NCI-H69 (cell line): Measurements from ENCODE around the gene FHAD1.
A peak's percentile ranks its signal among the peaks of the same experiment; 100 is the strongest.

ENCODE experiments used
- DNase-seq: peaks from one replicate; lab custom pipeline; 2025; lab: John Stamatoyannopoulos, UW

Gene FHAD1

DNA sequence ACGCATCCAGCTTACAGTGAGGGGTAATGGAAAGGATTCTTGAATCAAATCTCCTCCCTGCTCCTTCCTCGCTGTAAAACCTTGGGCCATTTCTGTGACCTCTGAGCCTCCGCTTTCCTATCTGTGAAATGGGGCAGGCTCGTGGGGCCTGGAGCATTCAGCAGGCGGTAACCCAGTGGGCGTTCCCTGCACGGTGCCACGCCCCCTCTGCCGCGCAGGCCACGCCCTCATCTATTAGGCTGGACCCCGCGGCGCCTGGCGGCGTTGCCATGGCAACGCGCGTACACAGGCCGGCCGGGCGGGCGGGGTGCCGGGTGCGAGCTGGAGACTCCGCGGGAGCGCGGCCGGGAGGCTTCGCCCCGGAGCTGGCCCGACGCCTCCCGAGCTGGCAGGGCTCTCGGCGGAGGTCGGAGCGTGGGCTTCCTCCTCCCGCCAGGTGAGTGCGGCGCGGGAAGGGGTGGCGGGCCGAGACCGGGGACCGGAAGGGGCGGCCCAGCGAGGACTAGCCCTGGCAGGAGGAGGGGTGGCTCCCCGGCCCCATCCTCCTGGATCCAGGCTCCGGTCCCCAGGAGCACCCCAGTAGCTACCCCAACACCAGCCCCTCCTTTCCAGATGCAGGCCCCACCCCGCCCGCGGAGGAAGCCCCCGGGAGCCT is at the start of gene FHAD1:
TSS of gene FHAD1 (plus strand) at position 264 of the 655 bp plus-strand sequence. CDS start 4,562 bp downstream, outside the sequence.
- peak; percentile 90 for DNase-seq

DNA sequence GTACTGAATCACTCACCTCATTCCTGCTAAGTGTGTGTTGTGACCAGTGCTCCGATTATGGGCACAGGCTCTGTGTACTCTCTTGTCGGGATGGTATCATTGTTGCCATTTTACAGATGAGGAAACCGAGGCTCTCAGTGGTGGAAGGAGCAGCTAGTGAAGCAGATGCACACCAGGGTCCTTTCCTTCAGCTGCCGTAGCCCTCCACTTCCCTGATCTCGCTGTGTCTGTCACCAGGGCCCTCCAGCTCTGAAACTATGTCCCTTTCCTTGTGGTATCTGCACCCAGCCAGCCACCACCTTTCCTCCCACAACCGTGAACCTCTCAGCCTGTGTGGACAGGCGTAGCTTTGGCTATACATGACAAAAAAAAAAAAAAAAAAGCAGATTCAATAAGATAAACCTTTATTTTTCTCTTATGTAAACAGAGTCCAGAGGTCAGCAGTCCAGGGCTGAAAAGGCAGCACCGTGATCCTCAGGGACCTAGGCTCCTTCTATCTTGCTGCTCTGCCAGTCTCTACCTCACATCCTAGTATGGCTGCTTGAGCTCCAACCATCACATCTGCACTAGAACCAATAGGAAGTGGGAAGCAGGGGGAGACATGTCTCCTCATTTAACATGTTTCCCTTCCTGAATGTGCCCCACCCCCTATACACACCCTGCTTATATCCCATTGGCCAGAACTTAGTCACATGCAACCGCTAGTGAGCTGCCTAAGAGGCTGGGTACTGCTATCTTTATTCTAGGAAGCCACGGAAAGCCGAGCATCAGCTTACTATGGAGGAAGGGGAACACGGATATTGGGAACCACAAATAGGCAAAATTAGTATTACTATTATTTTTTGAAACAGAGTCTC is 49.2 kb upstream of the FHAD1 start:
- no peak for DNase-seq

DNA sequence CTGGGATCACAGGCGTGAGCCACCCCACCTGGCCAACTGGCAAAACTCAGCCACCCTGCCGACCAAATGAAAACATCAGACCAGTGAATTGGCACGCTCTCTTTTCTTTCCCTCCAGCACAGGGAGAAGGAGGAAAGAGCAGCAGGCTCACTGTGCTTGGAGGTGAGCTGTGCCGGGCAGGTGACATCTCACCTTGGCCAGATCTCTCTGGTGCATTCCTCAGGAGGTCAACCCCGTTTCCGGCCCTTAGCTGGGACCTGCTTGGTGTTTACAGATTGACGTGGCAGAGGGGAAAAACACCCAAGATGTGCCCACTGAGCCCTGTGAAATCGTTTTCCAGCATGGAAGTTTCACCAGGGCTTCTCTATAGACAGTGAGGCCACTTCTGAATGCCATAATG is 48.3 kb upstream of the FHAD1 start:
- no peak for DNase-seq

DNA sequence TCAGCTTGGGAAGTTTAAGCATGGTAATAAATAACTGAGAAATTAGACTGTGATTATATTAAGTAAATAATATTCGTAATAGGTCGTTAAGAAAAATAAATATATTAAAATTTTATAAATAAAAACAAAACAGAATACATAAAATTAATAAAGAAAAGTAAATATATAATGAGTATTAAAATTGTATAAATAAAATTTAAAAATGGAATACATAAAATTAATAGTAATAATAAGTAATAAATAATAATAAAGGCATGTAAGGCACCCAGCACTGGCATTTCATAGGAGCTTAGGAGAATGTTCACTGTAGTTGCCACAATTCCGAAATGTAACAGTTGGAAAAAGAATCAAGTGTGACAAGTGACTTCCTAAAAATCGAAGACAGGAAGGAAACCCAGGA is 45.8 kb upstream of the FHAD1 start:
- no peak for DNase-seq

DNA sequence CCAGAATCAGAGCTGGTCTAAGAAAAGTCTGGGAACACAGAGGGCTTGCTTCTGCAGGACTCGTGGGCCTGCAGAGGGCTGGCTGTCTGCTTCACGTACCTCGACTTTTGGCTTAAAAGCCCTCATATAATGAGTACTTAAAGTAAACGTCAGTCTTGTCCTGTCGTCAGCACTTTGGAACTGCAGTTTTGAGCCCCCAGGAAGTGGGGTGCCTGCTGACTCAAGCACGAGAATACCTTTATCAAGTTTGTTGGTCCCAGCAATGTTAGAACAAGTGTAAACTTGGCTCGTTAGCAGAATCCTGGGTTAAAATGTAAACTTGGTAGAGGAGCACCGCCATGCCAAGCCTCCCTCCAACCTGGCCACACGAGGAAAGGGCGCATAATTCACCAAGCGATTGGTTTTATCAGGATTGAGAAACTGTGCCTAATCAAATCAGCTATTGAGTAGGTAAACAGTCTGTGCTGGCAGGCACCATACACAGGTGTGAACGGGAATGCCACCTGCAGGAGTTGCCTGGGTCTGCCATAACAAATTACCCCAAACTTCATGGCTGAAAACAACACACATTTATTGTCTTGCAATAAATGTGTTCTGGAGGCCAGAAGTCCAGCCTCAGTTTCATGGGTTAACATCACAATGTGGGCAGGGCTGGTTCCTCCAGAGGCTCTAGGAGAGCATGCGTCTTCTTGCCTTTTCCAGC is 45.0 kb upstream of the FHAD1 start:
- no peak for DNase-seq

DNA sequence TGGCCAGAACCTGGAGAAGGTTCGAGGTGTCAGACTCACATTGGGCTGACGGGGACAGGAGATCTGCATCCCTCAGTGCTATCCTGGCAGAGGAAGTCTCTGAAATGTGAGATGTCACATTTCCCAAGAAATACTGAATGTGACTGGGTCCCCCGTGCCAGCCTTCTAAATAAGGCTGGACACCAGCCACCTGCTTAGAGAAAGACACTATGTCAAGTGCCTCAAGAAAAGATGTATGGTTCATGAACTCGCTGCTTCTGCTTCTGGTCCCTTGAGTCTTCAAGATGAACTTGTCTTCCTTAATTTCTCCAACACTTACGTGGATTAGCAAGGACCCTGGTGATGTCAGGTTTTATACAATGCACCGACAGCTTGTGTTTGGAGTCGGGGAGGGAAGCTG is 42.1 kb upstream of the FHAD1 start:
- no peak for DNase-seq

DNA sequence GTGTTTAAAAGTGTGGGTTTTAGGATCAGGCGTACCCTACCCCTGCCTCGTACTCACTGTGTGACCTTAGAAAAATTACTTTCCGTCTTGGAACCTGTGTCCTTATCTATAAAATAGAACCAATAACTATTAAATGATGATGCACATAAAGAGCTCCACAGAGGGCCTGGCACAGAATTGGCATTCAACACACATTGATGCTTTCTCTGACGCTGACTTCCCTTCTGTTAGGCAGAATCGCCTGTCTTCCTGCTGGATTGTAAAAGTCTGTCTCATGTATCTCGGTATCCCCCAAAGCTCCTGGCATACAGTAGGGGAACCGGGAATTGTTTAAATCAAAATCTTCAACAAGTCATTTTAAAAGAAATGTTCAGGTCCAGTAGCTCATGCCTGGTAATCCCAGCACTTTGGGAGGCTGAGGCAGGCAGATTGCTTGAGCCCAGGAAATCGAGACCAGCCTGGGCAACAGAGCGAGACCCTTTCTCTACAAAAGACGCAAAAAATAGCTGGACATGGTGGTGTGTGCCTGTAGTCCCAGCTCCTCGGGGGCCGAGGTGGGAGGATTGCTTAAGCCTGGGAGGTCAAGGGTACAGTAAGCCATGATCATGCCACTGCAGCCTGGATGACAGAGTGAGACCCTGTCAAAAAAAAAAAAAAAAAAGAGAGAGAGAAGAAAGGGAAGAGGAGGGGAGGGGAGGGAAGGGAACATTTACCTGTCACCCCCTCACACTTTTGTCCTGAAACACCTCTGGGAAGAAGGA is 41.3 kb upstream of the FHAD1 start:
- DNase-seq: no peak

DNA sequence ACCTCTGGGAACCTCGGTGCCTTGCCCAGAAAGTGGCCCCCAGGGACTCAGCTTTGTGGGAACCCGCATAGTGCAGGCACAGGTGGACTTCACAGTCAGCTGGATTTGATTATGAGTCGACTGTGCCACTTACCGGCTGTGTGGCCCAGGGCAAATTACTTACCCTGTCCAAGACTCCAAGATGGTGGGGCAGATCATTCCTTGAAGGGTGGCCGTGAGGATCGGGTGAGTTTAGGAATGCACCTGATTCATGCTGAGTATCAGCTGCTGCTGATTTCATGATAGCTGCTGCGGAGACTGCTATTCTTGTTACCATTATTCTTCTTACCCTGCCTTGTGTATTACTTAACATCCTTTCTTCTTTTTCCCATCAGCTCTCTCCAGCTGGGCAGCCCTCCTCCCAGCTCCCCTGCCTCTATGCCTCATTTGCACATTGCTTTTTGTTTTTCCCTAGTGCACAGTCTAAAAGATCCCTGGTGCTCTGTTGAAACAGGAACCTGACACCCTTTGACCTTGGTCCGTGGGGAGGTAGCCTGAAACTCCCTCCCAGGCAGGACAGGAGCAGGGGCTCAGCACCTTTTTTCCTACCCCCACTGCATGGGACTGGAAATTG is 40.5 kb upstream of the FHAD1 start:
- DNase-seq: peak; percentile 31

DNA sequence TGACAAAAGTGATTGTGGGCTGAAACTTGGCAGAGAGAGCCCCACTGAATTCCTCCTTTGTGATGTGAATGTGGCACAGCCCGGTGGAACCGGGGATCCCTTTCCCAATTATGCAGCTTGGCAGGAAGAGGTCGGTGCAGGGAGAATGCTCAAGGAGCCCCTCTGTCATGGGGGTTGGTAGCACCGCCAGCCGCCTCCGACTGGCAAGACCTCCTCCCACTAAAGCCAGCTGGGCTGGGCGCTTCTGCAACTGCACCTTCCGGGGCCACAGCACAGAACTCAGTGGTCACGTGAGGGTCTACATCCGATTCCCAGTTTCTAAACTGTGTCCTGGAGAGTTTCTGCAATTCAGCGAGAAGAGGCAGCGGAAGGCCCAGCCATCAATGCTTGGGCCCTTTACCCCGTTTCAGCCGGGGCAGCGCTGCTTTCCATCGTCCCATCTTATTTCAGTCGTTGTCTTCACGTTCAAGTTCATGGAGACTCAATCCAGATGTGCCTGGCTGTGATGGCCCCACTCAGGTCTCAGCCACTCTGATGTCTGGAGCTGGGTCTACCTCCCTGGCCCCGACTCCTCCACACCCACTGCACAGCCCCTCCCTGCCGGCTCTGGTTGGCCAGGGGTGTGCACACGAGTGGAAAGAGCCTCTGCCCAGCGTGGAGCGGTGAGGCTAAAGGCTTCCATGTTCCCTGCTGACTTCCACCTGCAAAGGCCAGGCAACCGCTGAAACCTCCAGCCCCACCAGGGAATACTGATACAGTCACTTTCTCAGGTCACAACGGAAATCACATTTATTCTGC is 39.8 kb upstream of the FHAD1 start:
- DNase-seq: no peak

DNA sequence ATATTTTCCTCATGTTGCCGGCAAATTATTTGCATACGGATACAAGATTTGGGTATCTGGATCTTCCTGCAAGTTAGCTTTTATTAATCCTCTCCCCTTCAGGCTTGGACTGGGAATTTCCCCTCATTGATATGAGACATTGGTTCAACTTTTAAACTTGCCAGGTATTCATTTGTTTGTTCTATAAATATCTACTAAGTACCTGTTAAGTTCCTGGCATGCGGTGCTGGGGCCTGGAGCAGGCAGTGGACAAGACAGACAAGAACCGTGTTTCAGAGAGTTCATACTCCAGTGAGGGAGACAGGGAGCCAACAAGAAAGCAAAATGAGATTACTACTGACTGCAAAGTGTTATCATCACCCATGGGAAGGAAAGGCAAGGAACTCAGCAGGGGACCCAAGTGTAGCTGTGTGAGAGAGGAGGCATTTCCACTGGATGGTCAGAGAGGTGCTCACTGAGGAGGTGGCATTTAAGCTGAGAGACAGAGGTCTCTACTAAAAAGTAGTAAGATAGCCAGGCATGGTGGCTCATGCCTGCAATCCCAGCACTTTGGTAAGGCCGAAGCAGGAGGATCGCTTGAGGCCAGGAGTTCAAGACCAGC is 39.1 kb upstream of the FHAD1 start:
- DNase-seq: no peak

DNA sequence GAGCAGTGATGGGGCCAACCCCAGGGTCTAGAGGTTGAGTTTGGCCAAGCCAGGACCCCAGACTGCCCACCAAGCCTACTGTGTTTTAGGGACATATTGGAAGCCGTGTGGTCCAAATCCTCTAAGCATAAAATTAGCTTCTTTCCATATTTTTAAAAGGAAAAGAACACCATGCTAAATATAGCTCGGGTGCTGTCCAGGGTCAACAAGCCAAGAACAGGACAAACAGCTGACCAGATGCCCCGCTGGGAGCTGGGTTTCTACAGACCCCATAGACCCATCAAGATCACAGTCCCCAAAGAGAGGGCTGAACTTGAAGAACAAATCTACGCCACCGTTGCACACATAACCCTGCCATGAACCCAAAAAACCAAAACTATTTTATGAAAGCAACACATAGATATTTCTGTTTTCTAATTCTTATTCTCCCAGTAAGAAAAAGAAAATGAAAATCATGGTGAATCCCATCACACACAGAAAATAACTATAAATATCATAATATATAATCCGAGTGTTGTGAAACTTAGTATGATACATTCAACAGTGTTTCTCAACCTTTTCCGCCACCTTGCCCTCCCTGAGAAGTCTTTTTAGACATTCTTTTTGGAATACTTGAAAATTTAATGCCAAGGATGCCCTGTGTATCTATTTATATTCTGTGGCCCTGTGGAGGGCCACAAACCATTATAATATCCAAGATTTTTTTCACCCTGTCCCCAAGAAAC is 36.2 kb upstream of the FHAD1 start:
- DNase-seq: no peak

DNA sequence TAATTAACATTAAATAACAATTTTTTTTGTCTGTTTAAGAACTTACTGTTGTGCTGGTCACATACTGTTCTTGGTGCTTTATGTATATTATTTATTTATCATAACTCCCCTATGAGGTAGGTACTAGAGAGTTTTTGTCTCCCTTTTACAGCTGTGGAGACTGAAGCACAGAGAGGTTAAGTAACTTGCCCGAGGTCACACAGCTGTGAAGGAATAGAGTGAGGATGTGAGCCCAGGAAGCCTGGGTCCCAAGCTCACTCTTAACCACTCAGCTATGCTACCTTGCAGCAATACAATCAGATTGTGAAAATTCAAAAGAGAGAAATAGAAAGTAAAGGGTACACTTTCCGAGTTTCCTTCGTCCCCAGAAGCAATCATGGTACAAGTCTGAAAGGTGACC is 35.6 kb upstream of the FHAD1 start:
- no peak for DNase-seq

DNA sequence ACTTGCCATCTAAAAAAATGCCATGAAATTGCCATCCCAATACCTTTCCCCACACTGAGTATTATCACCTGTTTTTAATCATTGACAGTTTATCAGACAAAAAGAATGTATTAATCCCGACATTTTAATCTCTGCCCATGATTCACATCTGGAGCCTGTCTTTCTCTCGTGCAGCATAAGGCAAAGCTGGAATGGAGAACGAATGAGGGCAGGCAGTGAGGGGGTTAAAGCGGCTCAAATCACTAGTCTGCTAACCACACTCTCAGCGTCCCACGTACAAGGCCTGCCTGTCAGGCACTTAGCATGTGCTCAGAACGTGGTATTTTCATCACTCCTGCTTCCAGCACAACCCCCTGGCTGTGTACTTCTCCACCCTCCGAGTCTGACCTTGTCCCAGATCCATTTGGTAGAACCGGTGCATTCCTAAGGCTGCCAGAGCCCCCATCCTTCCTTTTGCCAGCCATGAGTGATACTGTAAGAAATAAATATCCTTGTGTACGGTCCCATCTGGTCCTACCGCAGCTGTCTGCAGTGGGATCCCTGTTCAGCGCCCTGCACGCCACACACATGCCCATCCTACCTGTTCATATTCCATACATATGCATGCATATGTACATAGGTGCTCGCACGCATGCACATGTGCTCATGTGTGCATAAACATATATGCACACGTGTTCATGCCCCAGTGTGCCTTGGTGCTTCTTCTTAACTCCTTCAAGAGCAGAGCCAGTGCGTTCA is 34.6 kb upstream of the FHAD1 start:
- DNase-seq: no peak

DNA sequence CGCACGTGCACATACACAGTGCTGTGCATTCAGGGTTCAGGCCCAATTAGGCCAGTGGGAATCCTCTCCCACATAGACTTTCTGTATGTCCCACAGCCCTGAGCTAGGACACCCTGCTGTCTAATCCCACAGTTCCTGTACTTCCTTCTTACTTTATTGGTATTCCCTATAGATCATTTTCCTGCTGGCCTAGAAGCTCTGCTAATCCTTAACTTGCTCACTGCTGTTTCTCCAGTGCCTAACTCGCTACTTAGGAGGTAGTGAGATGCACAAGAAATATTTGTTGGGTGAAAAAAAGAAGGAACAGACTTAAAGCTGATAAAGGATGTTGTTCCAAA is 34.1 kb upstream of the FHAD1 start:
- DNase-seq: no peak

DNA sequence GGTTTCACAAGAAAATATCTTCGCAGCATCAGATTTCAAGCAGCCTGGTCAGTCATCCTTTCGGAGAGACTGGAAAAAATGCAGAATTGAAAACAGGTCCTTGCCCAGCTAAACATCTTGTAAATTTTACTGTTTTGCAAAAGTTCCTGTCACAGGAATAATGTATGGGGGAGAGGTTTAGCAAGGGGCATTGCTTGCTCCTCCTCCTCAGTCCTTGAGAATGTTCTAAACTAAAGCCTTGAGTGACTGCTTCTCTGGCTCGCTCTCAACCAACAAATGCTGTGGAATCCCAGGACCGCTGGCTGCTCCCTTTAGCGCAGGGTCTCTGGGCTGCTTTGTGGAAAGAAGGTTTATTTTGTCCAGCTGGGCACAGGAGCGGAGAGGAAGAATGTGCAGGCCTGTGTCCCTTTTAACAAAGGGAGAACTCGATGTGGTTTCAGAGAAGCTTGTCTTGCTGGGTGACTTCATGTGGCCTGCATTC is 33.6 kb upstream of the FHAD1 start:
- DNase-seq: no peak

DNA sequence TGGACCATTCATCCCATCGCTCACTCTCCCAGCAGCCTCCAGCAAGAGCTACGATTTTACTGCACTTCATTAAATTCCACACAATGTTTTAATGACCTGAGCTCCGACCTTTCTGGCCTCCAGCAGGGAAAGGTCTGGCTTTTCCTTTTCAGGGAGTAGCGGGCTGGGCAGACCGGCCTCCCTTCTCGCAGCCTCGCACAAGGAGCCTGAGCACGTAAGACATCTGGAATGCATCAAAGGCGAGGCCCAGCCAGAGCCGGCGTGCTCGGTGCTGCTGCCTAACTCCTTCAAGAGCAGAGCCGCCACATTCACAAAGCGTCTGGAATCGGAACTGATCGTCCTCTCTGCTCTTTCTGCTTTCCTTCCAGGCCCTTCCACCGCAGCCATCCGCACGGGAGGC is 32.5 kb upstream of the FHAD1 start:
- no peak for DNase-seq

DNA sequence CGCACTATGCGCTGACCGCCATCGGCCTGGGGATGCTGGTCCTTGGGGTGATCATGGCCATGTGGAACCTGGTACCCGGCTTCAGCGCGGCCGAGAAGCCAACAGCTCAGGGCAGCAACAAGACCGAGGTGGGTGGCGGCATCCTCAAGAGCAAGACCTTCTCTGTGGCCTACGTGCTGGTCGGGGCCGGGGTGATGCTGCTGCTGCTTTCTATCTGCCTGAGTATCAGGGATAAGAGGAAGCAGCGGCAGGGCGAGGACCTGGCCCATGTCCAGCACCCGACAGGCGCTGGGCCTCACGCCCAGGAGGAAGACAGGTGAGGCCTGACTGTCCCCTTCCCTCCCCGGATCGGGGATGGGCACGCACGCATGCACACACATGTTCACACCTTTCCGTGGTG is 31.9 kb upstream of the FHAD1 start:
- no peak for DNase-seq

DNA sequence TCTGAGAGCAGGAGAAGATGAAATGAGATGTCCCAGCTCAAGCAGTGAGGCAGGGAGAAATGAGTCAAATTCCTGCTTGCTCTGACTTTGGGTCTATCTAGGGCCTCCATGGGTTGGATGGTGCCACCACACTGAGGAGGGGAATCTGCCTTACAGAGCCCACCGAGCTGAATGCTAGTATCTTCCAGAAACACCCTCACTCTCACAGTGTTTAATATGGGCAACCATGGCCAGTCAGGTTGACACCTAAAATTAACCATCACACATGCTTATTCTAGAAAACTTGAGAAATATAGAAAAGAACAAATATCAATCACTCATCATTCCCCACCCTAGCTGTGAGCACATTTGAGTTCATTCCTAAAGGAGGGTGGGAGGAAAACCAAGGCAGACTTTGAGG is 29.4 kb upstream of the FHAD1 start:
- no peak for DNase-seq
